ENCODE data around the gene NAV1.
"Not testable (repeated sequence)": the region's sequence is repeated elsewhere in the genome, so short reads cannot be mapped to it uniquely, and the experiment has no call there.

Gene NAV1

GRCh38 chr1:201566933-201567801 lies 28.2 kb downstream of the NAV1 start:
- no peak for DNase-seq

GRCh38 chr1:201568265-201568664 lies 29.3 kb downstream of the NAV1 start:
- no peak for DNase-seq

GRCh38 chr1:201568859-201569294 lies 29.9 kb downstream of the NAV1 start:
- no peak for DNase-seq

- no peak for DNase-seq
Observed at GRCh38 chr1:201570181-201570885, 31.4 kb downstream of the NAV1 start.

- no peak for DNase-seq
Observed at GRCh38 chr1:201570886-201571624, 32.1 kb downstream of the NAV1 start.

GRCh38 chr1:201573030-201573429 lies 34.1 kb downstream of the NAV1 start:
- DNase-seq: no peak

GRCh38 chr1:201573923-201574322 lies 35.0 kb downstream of the NAV1 start:
- no peak for DNase-seq

GRCh38 chr1:201575912-201576311 lies 37.0 kb downstream of the NAV1 start:
- no peak for DNase-seq

- DNase-seq: no peak
Observed at GRCh38 chr1:201576914-201577313, 38.0 kb downstream of the NAV1 start.

- no peak for DNase-seq
Observed at GRCh38 chr1:201578008-201578888, 39.3 kb downstream of the NAV1 start.

- DNase-seq: not testable (repeated sequence)
Observed at GRCh38 chr1:201581371-201581770, 42.4 kb downstream of the NAV1 start.

- DNase-seq: no peak
Observed at GRCh38 chr1:201582705-201583442, 43.9 kb downstream of the NAV1 start.

GRCh38 chr1:201583663-201584062 lies 44.7 kb downstream of the NAV1 start:
- DNase-seq: no peak

GRCh38 chr1:201584471-201585092 lies 45.7 kb downstream of the NAV1 start:
- no peak for DNase-seq

GRCh38 chr1:201585093-201585483 lies 46.2 kb downstream of the NAV1 start:
- DNase-seq: no peak

- no peak for DNase-seq
Observed at GRCh38 chr1:201585901-201586300, 47.0 kb downstream of the NAV1 start.

- no peak for DNase-seq
Observed at GRCh38 chr1:201586806-201587205, 47.9 kb downstream of the NAV1 start.

- DNase-seq: no peak
Observed at GRCh38 chr1:201587729-201588128, 48.8 kb downstream of the NAV1 start.

Data from activated T-cell treated with anti-CD3 and anti-CD28 coated beads, Interleukin-2, amount 50 U/mL, for 1 hour (primary cell).